ENCODE measurements around the gene KLK1.

Gene KLK1

GRCh38 chr19:50836543-50837195 is 13.1 kb upstream of the KLK1 start:
- no peak for DNase-seq (ENCODE audit: low read depth in 3 of 3)

GRCh38 chr19:50835785-50836542 is 12.4 kb upstream of the KLK1 start:
- peak; percentile 50 to 72 (median 53) for DNase-seq (ENCODE audit: low read depth in 3 of 3)

GRCh38 chr19:50835103-50835784 is 11.7 kb upstream of the KLK1 start:
- DNase-seq (ENCODE audit: low read depth in 3 of 3) = no peak

GRCh38 chr19:50833802-50834167 is 10.2 kb upstream of the KLK1 start:
- no peak for DNase-seq (ENCODE audit: low read depth in 3 of 3)

GRCh38 chr19:50833117-50833801 is 9.7 kb upstream of the KLK1 start, which contains the start of gene KLK15:
Gene KLK15 (minus strand): TSS chr19:50833574. CDS start chr19:50831492, 2,082 bp downstream.
- no peak for DNase-seq (ENCODE audit: low read depth in 3 of 3)

GRCh38 chr19:50832666-50833065 is 9.1 kb upstream of the KLK1 start:
- DNase-seq (ENCODE audit: low read depth in 3 of 3) = no peak

GRCh38 chr19:50831026-50831396 is 7.4 kb upstream of the KLK1 start:
- DNase-seq (ENCODE audit: low read depth in 3 of 3) = no peak

GRCh38 chr19:50830266-50831025 is 6.9 kb upstream of the KLK1 start:
- no peak for DNase-seq (ENCODE audit: low read depth in 3 of 3)

GRCh38 chr19:50829801-50830200 is 6.2 kb upstream of the KLK1 start:
- no peak for DNase-seq (ENCODE audit: low read depth in 3 of 3)

GRCh38 chr19:50827476-50827875 is 3.9 kb upstream of the KLK1 start:
- DNase-seq (ENCODE audit: low read depth in 3 of 3) = no peak

- DNase-seq (ENCODE audit: low read depth in 3 of 3) = no peak
Measured at GRCh38 chr19:50826492-50827240, 3.1 kb upstream of the KLK1 start.

GRCh38 chr19:50822661-50823208 is 852 bp downstream of the KLK1 start:
- DNase-seq (ENCODE audit: low read depth in 3 of 3) = no peak

GRCh38 chr19:50821622-50822021 is 2.0 kb downstream of the KLK1 start:
- no peak for DNase-seq (ENCODE audit: low read depth in 3 of 3)

- DNase-seq (ENCODE audit: low read depth in 3 of 3) = no peak
Measured at GRCh38 chr19:50821248-50821612, 2.4 kb downstream of the KLK1 start.

- no peak for DNase-seq (ENCODE audit: low read depth in 3 of 3)
Measured at GRCh38 chr19:50820549-50821247, 2.9 kb downstream of the KLK1 start.

- DNase-seq (ENCODE audit: low read depth in 3 of 3) = no peak
Measured at GRCh38 chr19:50820086-50820485, 3.5 kb downstream of the KLK1 start.

GRCh38 chr19:50819636-50820035 is 4.0 kb downstream of the KLK1 start:
- DNase-seq (ENCODE audit: low read depth in 3 of 3) = no peak

- DNase-seq (ENCODE audit: low read depth in 3 of 3) = no peak
Measured at GRCh38 chr19:50818859-50819472, 4.6 kb downstream of the KLK1 start.

Measured in stimulated activated CD4-positive, alpha-beta T cell treated with anti-CD3 and anti-CD28 coated beads, TNF-alpha, amount 100 ng/mL, for 48 hours (primary cell).